CD14-positive monocyte (primary cell): ENCODE results near the gene LTBP2. TPM values are rescaled to one million over a fixed set of nuclear protein-coding genes. Genes with fewer than 3 reads are reported as not detected.
A peak's percentile ranks its signal among the peaks of the same experiment; 100 is the strongest.

Experiments used
- DNase-seq, 3 donors: peaks; one replicate each; pipeline ENCODE4 v3.0.0-alpha.2; 2011 to 2022
- H2AFZ ChIP-seq: 2 replicates; pipeline ENCODE4 v1.6.0; 2012; ENCODE audit warnings: mild to moderate bottlenecking, low read depth, low read length, inconsistent platforms; ENCODE audit not compliant: insufficient read depth, poor library complexity, severe bottlenecking
- H3K27ac ChIP-seq, 2 donors: 1 replicate in 1 of 2; 2 replicates in 1 of 2; pipeline ENCODE4 v1.5.1; 2012 to 2013; ENCODE audit warnings: low read length in 2 of 2, control low read depth in 1 of 2, inconsistent platforms in 1 of 2, low read depth in 1 of 2, mild to moderate bottlenecking in 1 of 2
- H3K27me3 ChIP-seq, 2 donors: one replicate each; pipeline versions ENCODE4 v1.6.0 to v1.6.1; 2011 to 2013; ENCODE audit warnings: low read length in 2 of 2; ENCODE audit not compliant: control insufficient read depth in 2 of 2, insufficient read depth in 2 of 2
- H3K36me3 ChIP-seq, 2 donors: replicated peaks in 1 of 2; 1 replicate in 1 of 2; 2 replicates in 1 of 2; pipeline versions ENCODE4 v1.5.1 to v1.6.1; 2012 to 2013; ENCODE audit warnings: low read length in 2 of 2, control low read depth in 1 of 2, inconsistent platforms in 1 of 2, mild to moderate bottlenecking in 1 of 2; ENCODE audit not compliant: insufficient read depth in 2 of 2, control insufficient read depth in 1 of 2
- H3K4me1 ChIP-seq, 2 donors: 1 replicate in 1 of 2; 2 replicates in 1 of 2; pipeline versions ENCODE4 v1.5.1 to v1.6.1; 2012 to 2013; ENCODE audit warnings: low read length in 2 of 2, control low read depth in 1 of 2, inconsistent platforms in 1 of 2, mild to moderate bottlenecking in 1 of 2, moderate library complexity in 1 of 2; ENCODE audit not compliant: insufficient read depth in 2 of 2, control insufficient read depth in 1 of 2
- H3K4me2 ChIP-seq: replicated peaks from 2 replicates; pipeline ENCODE3; 2012; ENCODE audit warnings: low read length, moderate library complexity, mild to moderate bottlenecking; ENCODE audit not compliant: poor library complexity, severe bottlenecking; ENCODE audit errors: extremely low read depth
- H3K4me3 ChIP-seq, 3 experiments: fragments of 200-600 bp in 1 of 3; sonication (generic) in 1 of 3; replicated peaks in 1 of 3; 1 replicate in 2 of 3; 2 replicates in 1 of 3; pipeline ENCODE4 v1.5.1; 2011 to 2013; ENCODE audit warnings: low read length in 3 of 3, mild to moderate bottlenecking in 3 of 3, control low read depth in 2 of 3, low read depth in 2 of 3, inconsistent platforms in 1 of 3, moderate library complexity in 1 of 3
- H3K79me2 ChIP-seq: 2 replicates; pipeline ENCODE4 v1.6.0; 2012; ENCODE audit warnings: mild to moderate bottlenecking, control low read depth, inconsistent platforms, low read length, moderate library complexity; ENCODE audit not compliant: insufficient read depth
- H3K9ac ChIP-seq: 2 replicates; pipeline ENCODE4 v1.6.0; 2017; ENCODE audit warnings: low read length, mild to moderate bottlenecking; ENCODE audit not compliant: insufficient read depth, poor library complexity, severe bottlenecking
- H3K9me3 ChIP-seq, 2 donors: replicated peaks in 1 of 2; 1 replicate in 1 of 2; 2 replicates in 1 of 2; pipeline versions ENCODE4 v1.5.1 to v1.6.1; 2012 to 2013; ENCODE audit warnings: low read length in 2 of 2, control low read depth in 1 of 2; ENCODE audit not compliant: control insufficient read depth in 1 of 2, insufficient read depth in 1 of 2
- H4K20me1 ChIP-seq: 2 replicates; pipeline ENCODE4 v1.6.0; 2012; ENCODE audit warnings: mild to moderate bottlenecking, low read length, control low read depth, moderate library complexity; ENCODE audit not compliant: insufficient read depth
- H3K27ac Mint-ChIP-seq, 7 donors: one replicate each; pipeline ENCODE4 v1.8.0; 2020; ENCODE audit warnings: mild to moderate bottlenecking in 7 of 7, mixed read lengths in 7 of 7, moderate library complexity in 6 of 7, inconsistent platforms in 2 of 7
- H3K27me3 Mint-ChIP-seq, 3 donors: one replicate each; pipeline ENCODE4 v1.8.0; 2021 to 2022; ENCODE audit warnings: low read depth in 3 of 3, mild to moderate bottlenecking in 3 of 3, mixed read lengths in 3 of 3, moderate library complexity in 3 of 3, inconsistent platforms in 1 of 3
- H3K36me3 Mint-ChIP-seq, 2 donors: one replicate each; pipeline ENCODE4 v1.8.0; 2020; ENCODE audit warnings: mixed read lengths in 2 of 2, inconsistent platforms in 1 of 2, mild to moderate bottlenecking in 1 of 2
- H3K4me1 Mint-ChIP-seq: one replicate; pipeline ENCODE4 v1.8.0; 2020; ENCODE audit warnings: mild to moderate bottlenecking, mixed read lengths
- H3K4me3 Mint-ChIP-seq, 2 donors: one replicate each; pipeline ENCODE4 v1.8.0; 2020; ENCODE audit warnings: mild to moderate bottlenecking in 2 of 2, mixed read lengths in 2 of 2, moderate library complexity in 1 of 2
- H3K9me3 Mint-ChIP-seq, 7 donors: one replicate each; pipeline ENCODE4 v1.8.0; 2020 to 2022; ENCODE audit warnings: mixed read lengths in 7 of 7, mild to moderate bottlenecking in 6 of 7, moderate library complexity in 6 of 7, inconsistent platforms in 2 of 7
- WGBS: methylation state at CpG from one replicate; pipeline ENCODE4 v1.1.5; 2013; ENCODE audit warnings: missing lambda C conversion rate; ENCODE audit not compliant: insufficient coverage; 5-methylcytosine and 5-hydroxymethylcytosine counted together
- intact Hi-C, 2 donors: fragments of 100-400 bp; cut with micrococcal nuclease; formaldehyde crosslinking; loops; one replicate each; pipeline versions ENCODE4 v1.15.0 to v1.15.1; 2023
- polyA plus RNA-seq, 3 donors: library from polyadenylated mRNA; depleted of rRNA in 1 of 3; unstranded in 2 of 3; stranded (reverse) in 1 of 3; fragments of 300-500 nt in 2 of 3; fragments of >200 nt in 1 of 3; fragmentation: Illumina TruSeq in 2 of 3; gene quantifications; 1 replicate in 2 of 3; 2 replicates in 1 of 3; pipeline ENCODE4 v1.2.3, GENCODE V29; 2012 to 2021
- TF ChIP-seq, protein P1 (sequence below): fragments of 200-600 bp; IDR thresholded peaks from one replicate; pipeline ENCODE4 v1.8.0; 2022; ENCODE audit warnings: antibody characterized with exemption, mild to moderate bottlenecking

LTBP2 gene
- polyA plus RNA-seq, 3 donors, result 0.04 to 0.24 (median 0.11) TPM

DNA sequence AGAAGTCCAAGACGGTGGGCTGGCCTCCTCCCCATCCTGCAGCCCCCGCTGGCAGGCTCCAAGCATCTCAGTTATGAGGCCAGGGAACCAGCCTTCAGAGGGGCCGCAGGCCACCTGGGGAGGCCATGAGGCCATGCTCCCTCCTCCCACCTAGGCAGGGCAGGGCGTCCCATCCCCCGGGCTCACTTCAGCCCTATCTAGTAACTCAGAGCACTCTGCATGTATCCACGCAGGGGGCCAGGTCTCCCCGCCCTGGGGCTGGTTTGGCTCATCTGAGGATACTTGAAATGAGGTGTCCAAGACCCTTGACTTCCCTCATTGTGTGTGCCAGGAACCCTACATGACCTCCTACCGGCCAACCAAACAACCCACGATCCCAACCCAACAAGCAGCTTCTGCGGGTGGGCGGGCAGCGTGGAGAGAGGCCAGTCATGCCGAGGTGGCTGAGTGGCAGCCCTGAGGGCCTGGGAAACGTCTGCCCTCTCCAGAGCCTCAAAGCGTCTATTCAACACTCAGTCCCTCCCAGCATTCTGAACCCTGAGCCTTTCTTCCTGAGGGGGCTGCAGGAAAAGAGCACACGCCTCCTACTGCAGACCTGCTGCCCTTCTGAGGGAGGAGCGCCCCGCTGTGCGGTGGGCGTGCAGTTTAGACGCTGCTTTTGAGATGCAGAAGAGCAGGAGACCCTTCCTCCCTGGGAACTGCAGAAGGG lies 101.7 kb downstream of the LTBP2 start:
- H3K4me3 Mint-ChIP-seq, result peak overlapping the region in 1 of 2 donors; percentile 37
- no peak overlapping the region for H3K4me2 ChIP-seq
- peaks cover 0 to 2% (median 0%) of the 10 kb centered on the region in 7 donors for H3K9me3 Mint-ChIP-seq
- H3K27me3 Mint-ChIP-seq, result peaks cover 1 to 5% (median 3%) of the 10 kb centered on the region in 3 donors
- no peaks in the 10 kb centered on the region for H3K36me3 Mint-ChIP-seq
- H2AFZ ChIP-seq, result no peak overlapping the region
- H3K9me3 ChIP-seq, result no peaks in the 10 kb centered on the region
- no peak overlapping the region for H3K27ac ChIP-seq
- no peak overlapping the region for H3K4me3 ChIP-seq
- no peak for DNase-seq
- H3K27ac Mint-ChIP-seq, result no peak overlapping the region
- H3K4me1 ChIP-seq, result peaks cover 16 to 25% of the 10 kb centered on the region in 2 donors
- WGBS, result 100% methylated on average over 6 of the region's 21 CpGs
- no peaks in the 10 kb centered on the region for H3K79me2 ChIP-seq
- H3K27me3 ChIP-seq, result no peaks in the 10 kb centered on the region
- no peaks in the 10 kb centered on the region for H3K36me3 ChIP-seq
- no peaks in the 10 kb centered on the region for H4K20me1 ChIP-seq
- no peak overlapping the region for H3K9ac ChIP-seq
- intact Hi-C loops, result no loop called here
- TF ChIP-seq, protein P1, sequence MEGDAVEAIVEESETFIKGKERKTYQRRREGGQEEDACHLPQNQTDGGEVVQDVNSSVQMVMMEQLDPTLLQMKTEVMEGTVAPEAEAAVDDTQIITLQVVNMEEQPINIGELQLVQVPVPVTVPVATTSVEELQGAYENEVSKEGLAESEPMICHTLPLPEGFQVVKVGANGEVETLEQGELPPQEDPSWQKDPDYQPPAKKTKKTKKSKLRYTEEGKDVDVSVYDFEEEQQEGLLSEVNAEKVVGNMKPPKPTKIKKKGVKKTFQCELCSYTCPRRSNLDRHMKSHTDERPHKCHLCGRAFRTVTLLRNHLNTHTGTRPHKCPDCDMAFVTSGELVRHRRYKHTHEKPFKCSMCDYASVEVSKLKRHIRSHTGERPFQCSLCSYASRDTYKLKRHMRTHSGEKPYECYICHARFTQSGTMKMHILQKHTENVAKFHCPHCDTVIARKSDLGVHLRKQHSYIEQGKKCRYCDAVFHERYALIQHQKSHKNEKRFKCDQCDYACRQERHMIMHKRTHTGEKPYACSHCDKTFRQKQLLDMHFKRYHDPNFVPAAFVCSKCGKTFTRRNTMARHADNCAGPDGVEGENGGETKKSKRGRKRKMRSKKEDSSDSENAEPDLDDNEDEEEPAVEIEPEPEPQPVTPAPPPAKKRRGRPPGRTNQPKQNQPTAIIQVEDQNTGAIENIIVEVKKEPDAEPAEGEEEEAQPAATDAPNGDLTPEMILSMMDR, result no peak
- H3K4me1 Mint-ChIP-seq, result peaks cover 24% of the 10 kb centered on the region

DNA sequence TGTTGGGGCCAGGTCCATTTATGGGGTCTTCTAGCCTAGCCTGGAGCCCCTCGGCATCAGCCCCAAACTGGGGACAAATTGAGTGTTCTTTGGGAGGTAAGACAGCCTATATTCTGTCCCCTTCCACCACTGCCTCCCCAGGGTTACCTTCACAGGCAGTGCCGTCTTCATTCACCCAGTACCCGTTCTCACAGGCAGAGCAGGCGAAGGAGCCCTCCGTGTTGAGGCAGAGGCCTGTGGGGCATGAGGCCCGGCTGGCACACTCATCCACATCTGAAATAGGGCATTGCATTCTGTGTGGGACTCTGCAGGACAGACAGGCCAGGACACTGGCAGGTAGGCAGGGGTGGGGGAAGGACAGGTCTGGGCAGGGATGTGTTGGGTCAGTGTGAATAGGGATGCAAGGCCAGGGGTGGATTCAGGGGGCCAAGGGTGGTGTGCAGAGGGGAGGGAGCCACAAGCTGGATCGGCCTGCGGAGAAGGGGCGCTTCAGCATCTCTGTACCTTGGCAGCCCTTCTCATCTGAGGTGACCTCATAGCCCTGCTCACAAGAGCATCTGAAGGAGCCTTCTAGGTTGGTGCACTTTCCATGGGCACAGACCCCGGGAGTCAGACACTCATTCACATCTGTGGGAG lies 102.3 kb downstream of the LTBP2 start:
- no peak overlapping the region for H3K4me2 ChIP-seq
- no peaks in the 10 kb centered on the region for H4K20me1 ChIP-seq
- TF ChIP-seq, protein P1, result no peak
- WGBS, result 96% methylated on average over 9 of the region's 10 CpGs
- no peaks in the 10 kb centered on the region for H3K79me2 ChIP-seq
- Mint-ChIP-seq H3K4me3 (no peak overlapping the region), H3K27ac (peak overlapping the region in 1 of 7 donors; percentile 75), H3K27me3 (peaks cover 1 to 5% (median 3%) of the 10 kb centered on the region in 3 donors), H3K9me3 (peaks cover 0 to 2% (median 0%) of the 10 kb centered on the region in 7 donors), H3K4me1 (peaks cover 17% of the 10 kb centered on the region), H3K36me3 (no peaks in the 10 kb centered on the region)
- H3K27ac ChIP-seq, result no peak overlapping the region
- no peaks in the 10 kb centered on the region for H3K9me3 ChIP-seq
- no peak overlapping the region for H2AFZ ChIP-seq
- H3K36me3 ChIP-seq, result no peaks in the 10 kb centered on the region
- no peaks in the 10 kb centered on the region for H3K27me3 ChIP-seq
- no peak for DNase-seq
- H3K4me1 ChIP-seq, result peaks cover 10 to 18% of the 10 kb centered on the region in 2 donors
- no peak overlapping the region for H3K4me3 ChIP-seq
- intact Hi-C loops, result no loop called here
- no peak overlapping the region for H3K9ac ChIP-seq
